SKM-1 treated with dmso at 0.1 percent for 144 hours (cell line): ENCODE measurements around the gene CAMK2D.

Experiments used
- DNase-seq: peaks from one replicate; lab custom pipeline; 2025; ENCODE audit not compliant: unreplicated experiment; lab: John Stamatoyannopoulos, UW

CAMK2D gene

DNA sequence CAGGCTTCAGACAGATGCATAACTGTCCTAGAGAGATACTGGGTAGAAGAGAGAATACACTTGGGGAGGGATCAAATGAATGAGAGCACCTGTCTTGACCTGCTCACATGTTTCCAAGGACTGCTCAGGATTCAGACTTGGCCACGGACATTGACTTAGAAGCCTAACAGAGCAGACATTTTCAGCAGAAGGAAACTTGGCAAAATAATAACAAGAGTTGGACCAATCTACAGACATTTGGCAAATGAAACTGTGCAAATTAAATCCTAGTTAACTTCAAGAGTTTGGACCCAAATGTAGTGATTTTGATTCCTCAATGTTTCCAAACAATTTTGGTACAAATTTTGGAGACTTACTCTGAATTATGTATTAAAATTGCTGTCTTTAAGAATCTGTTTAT lies 223.9 kb downstream of the CAMK2D start:
- DNase-seq: no peak

DNA sequence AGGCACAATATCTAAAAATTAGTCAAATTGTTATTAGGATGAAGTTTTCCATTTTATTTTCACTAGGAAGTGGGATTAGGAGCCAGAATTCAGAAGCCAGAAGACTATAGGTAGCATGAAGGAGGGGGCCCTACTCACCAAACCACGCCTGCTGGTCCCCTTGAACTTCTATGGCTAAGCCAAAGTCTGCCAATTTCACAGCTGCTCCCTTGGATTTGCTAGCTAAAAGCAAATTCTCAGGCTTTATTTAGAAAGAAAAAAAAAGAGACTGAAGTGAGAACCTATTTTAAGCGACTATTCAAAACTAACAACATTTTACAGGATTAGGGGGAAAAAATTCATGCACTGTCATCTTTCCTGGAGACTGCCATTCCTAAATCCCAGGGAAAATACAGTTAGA lies 224.3 kb downstream of the CAMK2D start:
- DNase-seq: no peak

DNA sequence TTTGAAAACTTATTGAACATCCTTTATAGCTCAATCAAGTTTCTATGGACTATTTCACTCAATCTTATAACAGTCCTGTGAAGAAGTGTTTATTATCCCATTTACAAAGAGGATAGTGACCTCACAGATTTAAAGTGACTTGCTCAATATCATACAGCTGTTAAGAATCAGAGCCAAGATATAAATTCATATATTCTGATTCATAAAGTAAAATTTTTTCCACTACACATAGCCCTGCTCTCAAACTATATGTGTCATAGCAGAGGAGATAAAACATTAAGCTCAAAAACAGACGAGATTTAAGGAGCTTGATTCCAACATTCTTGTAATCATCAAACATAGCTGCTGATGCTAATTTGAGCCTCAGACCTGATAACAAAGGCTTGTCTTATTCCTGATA lies 226.8 kb downstream of the CAMK2D start:
- no peak for DNase-seq

DNA sequence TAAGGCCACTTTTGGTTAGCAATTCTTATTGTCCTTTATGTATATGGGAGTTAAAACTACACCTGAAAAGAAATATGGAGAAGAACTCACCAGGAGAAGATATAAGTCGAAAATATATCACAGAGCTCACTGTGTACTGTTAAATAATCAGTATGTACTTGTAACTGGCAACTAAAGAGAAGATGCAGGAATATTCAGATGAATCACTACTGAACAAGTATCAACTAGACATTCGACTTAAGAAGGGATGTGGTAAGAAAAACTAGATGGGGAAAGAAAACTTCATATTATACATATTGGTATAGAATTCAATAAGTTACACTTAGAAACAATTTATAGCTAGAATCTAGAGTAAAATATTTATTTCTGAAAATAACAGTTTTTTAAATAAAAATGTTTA lies 230.0 kb downstream of the CAMK2D start:
- DNase-seq: no peak

DNA sequence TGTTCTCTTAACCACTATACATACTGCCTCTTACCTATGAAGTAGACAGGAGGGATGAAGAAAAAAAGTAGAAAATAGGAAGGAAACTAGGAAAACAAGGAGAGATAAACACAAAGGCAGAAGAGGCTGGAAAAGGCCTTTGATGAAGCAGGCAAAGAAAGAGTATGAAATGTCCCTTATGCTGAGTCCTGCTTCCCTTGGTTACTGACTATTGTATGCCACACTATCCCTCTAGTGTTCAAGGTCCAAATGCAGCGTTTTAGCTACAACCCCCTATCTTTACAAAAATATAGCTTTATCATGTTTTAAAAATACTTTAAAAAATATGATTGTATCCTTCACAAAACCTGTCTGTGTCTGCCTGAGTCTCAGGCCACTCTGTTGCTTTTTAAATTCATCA lies 233.1 kb downstream of the CAMK2D start:
- no peak for DNase-seq

DNA sequence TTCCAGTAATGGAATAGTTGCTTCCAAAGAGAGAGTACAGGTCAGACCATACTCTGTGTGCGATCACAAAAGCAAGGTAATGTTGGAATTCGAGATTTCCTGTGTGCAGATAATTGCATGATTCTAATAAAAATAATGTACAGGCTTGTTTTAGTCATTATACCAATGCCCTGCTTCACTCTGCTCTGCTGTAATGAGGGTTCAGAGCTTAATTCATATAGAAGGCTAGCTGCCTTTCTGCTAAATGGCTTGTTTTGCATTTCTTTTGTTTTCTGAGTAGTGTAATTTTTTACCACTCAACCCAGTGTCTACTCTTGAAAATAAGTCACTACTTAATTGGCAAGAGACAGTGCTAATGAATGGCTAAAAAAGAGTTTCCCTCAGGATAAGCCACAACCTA lies 236.0 kb downstream of the CAMK2D start:
- no peak for DNase-seq

DNA sequence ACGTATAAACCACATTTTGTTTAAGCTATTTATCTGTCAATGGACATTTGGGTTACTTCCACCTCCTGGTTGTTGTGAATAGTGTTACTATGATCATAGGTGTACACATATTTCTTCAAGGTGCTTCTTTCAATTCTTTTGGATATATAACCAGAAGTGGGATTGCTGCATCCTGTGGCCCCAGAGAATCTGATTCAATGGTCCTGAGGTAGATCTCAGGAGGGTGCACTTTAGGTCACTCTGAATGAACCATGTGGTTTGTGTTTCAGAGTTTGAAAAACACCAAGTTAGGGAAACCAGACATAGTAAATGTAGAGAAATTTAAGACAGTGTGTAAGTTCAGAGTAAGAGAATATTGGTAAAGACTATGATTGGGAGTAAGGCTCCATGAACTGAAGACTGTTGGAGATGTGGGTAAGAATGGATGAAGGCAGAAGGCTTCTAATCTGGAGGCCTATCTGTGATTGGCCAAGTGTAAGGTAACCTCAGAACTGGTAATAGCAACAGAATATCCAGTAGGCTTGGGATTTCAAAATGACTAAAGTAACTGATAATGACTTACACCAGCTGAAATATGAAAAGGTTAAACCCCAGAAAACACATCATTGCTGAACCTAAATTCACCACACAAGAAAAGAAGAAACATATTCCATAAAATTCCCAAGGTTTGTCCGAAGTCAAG lies 236.9 kb downstream of the CAMK2D start:
- DNase-seq: no peak

DNA sequence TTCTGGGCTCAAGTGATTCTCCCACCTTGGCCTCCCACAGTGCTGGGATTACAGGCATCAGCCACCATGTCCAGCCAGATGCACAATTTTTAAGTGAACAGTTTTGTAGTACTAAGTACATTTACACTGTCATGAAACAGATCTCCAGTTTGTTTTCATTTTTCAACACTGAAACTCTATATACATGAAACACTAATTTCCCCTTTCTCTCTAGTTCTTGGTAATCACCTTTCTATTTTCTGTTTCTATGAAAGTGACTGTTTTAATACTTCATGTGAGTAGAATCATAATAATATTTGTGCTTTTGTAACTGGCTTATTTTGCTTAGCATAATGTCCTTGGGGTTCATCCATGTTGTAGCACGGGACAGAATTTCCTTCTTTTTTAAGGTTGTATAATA lies 237.4 kb downstream of the CAMK2D start:
- DNase-seq: no peak

DNA sequence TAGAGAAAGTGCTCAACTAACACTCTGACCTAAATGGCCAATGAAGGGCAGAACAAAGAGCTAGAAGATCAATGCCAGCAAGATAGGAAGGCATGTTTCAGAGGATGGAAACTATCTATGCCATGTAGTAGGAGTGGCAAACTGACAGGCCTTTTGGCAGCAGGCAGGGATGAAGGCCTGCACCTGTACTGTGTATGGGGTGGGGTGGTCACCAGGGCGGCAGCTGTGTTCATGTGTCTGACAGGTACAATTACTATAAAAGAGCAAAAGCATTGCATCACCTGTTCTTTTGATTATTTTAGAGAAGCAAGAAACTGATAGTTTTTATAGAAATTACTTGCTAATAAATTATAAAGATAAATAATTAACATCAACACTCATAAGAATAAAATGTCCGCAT lies 239.1 kb downstream of the CAMK2D start:
- no peak for DNase-seq

DNA sequence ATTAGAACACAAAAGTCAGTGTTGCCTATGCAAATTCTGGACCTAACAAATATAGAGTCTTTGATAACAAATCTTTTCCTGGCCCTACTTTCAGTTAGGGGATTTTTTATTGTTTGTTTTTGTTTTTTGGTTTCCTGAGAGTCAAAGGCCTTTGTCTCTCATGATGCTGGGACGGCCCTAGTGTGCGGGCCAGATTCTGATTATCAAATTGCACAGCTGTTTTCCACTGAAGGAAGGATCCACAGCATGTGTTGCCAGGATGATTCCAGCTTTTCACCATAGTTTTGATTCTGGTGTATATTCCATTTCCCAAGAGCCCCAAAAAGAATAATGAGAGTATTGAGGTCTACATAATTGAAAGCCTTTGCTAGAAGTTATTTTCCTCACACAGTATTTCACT lies 248.2 kb downstream of the CAMK2D start:
- no peak for DNase-seq

DNA sequence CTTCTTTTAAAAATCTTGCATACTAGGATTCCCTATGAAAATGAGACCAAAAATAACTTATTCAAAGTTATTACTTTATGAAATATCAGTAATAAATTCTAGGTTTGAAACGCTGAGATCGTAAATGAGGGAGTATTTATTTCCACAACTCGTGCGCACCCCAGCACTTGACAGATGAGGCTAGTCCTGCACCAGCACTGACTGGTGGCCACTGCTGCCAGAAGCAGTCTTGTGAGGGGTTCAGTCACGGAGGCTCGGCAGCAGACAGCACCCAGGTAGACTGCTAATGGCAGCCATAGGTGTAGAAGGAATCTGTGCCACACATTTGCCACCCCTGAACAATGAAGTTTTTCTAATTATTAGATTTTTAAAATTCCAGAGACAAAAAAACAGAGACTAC lies 248.7 kb downstream of the CAMK2D start:
- DNase-seq: no peak

DNA sequence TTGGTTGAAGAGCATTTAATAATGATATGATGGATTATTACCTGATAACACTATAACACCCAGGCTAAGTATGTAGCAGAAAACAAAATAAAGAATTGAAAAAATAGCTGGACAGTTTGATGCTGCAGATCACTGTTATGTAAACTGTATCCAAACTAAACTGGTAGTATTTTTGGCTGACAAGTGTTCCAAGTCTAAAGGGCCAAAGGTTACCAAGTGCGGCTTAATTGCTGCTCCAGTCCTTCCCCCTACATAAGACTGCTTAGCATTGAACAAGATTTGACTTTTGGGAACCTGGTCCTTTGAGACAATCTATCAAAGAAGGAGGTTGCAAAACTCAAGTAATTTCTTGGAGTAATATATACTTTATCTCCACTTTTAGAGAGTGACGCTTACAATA lies 249.6 kb downstream of the CAMK2D start:
- no peak for DNase-seq

DNA sequence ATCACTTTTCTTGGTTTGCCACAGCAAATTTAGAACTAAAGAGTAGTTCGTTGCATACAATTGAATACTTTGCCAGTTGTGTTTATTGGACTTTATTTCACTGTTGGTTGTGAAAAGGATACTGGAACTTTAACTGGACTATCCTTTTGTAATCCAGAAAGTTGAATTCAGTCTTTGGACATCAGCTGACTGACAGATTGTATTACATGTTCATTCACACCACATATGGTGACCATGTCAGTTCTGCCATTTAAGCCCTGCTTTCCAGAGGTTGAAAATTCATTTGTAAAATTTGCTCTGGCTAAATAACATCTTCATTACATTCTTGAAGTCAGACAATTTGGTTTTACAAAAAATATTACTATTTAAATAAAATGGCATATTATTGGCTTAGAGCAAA lies 251.7 kb downstream of the CAMK2D start:
- DNase-seq: no peak

DNA sequence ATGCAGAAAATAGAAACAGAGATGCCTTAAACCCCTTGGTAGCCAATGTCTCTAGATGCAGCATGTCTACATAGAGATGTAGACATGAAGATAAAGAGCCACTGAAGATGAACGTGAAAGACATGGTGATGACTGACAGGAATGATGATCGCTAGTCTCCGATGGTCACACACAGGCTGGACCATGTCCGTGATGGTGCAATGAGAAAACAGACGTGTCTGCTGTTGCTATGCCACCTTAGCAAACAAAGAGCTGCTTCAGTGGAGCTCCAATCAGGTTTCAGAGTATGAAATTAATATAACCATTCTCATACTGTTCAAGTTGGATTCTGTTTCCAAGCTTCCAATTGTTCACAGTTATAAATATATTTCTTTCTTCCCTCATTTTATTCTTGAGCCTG lies 256.5 kb downstream of the CAMK2D start:
- DNase-seq: no peak

DNA sequence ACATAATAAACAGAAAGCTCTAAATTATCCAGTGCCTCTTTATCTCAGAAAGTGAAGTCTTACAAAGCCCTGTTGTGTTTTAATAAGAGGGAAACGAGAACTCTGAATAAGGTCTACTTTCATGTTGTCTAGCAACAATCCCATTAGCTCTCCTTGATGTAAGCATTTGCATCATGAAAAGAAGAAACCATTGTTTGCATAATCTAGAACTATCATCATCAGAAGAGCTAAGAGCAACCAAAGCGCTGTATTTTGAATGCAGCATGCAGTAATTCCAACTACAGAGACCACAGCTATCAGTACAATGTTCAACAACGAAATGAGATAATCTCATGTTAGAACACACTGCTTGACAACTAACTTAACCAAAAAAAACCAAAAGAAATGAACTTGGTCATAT lies 257.1 kb downstream of the CAMK2D start:
- DNase-seq: no peak

DNA sequence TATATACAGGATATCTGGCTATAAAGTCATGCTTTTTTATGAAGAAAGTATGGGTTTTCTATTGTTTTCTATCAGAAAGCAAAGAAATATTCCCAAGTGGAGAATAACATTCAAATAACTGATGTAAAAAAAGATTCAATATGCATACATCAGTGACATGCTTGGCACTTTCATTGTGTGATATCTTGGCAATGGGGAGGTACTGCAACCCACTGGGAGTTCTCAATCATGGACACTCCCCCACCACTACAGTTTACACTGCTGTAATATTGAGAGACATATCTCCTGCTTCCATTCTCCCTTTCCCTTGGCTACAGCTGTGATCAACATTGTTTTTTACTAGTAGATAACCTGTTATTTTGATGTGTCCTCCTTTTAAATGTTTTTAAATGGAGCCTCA lies 257.8 kb downstream of the CAMK2D start:
- DNase-seq: no peak

DNA sequence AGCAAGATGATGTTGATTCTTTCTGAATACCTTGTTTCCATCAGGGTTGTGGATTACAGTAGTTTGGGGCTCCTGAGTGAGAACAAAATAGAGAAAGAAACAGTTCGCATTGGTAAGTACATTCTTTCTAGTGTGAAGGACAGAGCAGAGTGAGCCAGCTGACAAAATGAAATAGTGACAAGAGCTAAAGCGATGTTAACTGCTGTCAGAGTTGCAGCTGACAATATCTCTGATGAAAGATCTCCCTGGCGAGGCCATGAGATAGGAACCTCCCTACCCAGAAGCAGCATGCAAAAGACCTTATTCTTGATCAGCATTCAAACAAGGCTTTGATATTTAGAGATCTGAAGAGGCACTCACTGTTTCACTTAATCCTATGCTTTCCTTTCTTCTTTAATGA lies 258.6 kb downstream of the CAMK2D start:
- no peak for DNase-seq

DNA sequence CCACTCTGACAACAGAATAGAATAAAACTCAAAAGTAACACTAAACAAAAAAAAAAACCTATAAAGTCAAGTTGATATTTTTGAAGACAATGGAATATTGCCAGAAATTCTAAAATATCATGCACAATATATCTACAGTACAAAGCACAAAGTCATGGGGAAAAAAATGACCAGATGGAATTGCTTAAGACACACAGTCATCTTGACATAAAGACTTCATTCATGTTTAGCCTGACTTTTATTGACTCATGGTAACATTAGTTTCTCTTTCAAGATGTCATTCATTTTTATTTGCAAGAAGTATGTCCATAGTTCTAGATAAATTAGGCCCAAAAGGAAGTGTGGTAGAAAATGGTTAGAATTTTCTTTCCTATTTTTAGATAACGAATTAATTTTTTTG lies 259.1 kb downstream of the CAMK2D start:
- DNase-seq: no peak

DNA sequence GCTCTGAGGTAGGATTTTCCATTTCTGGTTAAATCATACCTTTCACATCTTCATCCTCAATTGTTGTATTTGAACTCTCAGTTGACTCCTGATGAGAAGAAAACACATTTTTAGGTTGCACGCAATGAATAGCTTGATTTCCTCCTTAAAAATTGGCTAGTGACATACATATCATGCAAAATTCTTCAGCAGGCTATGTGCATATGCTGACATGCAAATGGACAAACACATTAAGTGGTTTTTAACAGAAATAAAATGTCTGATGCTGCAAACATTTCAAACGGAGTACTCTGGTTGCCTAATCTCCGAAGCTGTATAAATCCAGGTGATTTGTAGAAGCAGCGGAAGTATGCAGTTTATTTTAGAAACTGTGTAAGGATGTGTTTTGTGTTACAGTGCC lies 261.1 kb downstream of the CAMK2D start:
- DNase-seq: no peak

DNA sequence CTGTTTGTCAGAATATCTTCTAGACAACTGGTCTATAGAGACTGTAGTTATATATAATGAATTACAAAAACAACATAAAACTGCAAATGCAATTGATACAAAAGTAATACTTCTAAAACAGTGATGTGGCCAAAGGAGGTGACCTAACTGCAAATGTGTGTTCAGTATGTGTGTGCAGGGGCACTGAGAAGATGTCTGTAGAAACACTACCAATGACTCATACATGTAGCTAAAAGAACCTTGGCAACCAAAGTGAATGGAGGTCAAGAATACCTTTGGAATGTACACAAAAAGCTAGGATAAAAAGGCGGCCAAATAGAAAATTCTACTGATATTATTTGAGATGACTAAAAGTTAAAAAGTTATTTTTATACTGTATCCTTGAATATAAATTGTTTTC lies 261.8 kb downstream of the CAMK2D start:
- DNase-seq: no peak

DNA sequence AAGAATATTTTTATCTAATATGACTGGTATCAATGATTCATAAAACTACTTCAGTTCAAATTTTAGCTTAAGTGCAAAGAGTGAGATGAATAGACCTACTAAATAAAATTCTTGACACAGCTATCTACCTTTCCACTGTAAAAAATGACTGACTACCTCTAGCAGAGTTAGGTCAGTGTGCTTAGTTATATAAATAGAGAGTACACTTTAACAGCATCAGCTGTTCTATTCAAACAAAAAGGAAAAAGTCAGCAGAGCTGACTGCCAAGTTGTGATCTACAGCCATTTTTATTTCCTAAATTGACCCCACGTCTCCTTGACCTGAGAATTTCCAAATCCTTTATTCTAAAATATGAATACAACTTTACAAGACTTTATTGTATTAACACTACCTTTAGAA lies 262.4 kb downstream of the CAMK2D start:
- DNase-seq: no peak

DNA sequence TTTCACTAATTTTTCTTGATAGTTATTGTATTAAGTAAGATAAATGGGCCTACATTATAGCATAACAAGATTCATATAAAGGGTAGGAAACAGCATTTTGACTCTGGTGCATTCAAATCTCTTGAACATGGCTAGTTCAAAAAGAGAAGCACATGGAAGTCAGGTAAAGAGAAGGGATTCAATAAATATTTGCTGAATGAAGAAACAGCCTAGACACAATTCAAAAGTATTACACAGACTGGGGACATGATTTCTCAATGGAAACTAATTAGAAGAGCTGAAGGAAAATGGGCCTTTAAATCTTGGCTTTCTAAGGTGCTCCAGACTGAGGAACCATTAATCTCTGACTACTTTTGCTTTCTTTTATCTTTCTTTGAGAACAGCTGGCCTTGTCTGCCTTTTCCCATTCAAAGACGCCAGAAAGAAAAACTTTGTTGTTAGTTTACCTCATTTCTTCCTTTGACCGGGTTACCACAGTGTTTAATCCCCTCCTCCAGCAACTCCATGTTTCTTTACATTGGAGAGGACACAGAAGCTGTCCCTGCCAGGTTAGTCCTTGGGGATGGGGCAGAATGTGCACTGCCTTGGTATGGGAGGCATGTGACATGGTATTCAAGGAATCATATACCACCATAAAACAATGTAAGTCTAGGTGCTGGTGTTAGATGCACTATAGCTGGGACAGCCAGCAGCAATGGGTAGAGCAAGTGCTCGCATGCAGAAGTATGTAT lies 264.2 kb downstream of the CAMK2D start:
- DNase-seq: no peak

DNA sequence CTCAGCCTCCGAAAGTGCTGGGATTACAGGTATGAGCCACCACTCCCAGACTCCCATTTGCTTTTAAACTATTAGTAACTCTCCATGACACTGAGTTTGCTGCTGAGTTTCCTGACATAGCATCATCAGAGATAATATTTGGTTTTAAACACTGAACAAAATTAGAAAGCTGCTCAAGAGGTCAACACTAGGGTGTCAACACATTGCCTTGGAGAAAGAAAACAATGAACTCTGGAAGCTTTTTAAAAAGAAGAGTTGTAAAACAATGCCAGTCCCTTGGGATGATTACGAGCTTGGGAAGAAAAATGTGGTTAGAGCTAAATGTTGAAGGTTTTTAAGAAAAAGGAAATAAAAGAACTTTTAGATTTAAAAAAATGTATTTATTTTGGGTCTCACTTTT lies 264.8 kb downstream of the CAMK2D start:
- DNase-seq: no peak
